Gastroesophageal sphincter (tissue), 4 donors: ENCODE results near the gene VAPB. TPM values are rescaled to one million over a fixed set of nuclear protein-coding genes. Genes with fewer than 3 reads are reported as not detected.

Source experiments
- ATAC-seq: fragments of 150-250 bp; one replicate; pipeline ENCODE4 v1.9.1; 2016; ENCODE audit warnings: mild to moderate bottlenecking, moderate library complexity
- H3K27ac ChIP-seq, 4 donors: fragments of 200-600 bp; sonication (generic) in 3 of 4; 1 replicate in 3 of 4; 2 replicates in 1 of 4; pipeline ENCODE4 v1.5.1; 2016 to 2019
- H3K27me3 ChIP-seq: fragments of 200-600 bp; sonication (generic); one replicate; pipeline ENCODE4 v1.5.1; 2019
- H3K36me3 ChIP-seq, 2 donors: fragments of 200-600 bp; sonication (generic); one replicate each; pipeline ENCODE4 v1.5.1; 2019; ENCODE audit warnings: control low read depth in 1 of 2
- H3K4me1 ChIP-seq, 3 donors: fragments of 200-600 bp; sonication (generic); 1 replicate in 2 of 3; 2 replicates in 1 of 3; pipeline ENCODE4 v1.5.1; 2016 to 2019; ENCODE audit warnings: control low read depth in 2 of 3
- H3K4me3 ChIP-seq, 2 donors: fragments of 200-600 bp; sonication (generic); one replicate each; pipeline ENCODE4 v1.5.1; 2019; ENCODE audit warnings: mild to moderate bottlenecking in 1 of 2, moderate library complexity in 1 of 2
- H3K9me3 ChIP-seq, 3 donors: fragments of 200-600 bp; sonication (generic); one replicate each; pipeline ENCODE4 v1.5.1; 2017 to 2019; ENCODE audit warnings: control low read depth in 2 of 3
- CTCF ChIP-seq, 4 experiments: fragments of 200-600 bp in 2 of 4; fragments of 450-650 bp in 2 of 4; sonication (generic) in 1 of 4; IDR thresholded peaks; one replicate each; pipeline ENCODE4 v1.5.1; 2017 to 2019; ENCODE audit warnings: antibody characterized with exemption in 4 of 4, mild to moderate bottlenecking in 2 of 4, moderate library complexity in 2 of 4
- EP300 ChIP-seq: sonication (generic); formaldehyde crosslinking; IDR thresholded peaks from one replicate; pipeline ENCODE4 v1.6.1; 2017; ENCODE audit warnings: antibody characterized with exemption, mild to moderate bottlenecking
- POLR2A ChIP-seq, 2 donors: fragments of 450-650 bp; IDR thresholded peaks; one replicate each; pipeline ENCODE4 v1.6.1; 2017; ENCODE audit warnings: antibody characterized with exemption in 2 of 2, mild to moderate bottlenecking in 2 of 2, moderate library complexity in 1 of 2
- POLR2AphosphoS5 ChIP-seq: sonication (generic); formaldehyde crosslinking; IDR thresholded peaks from one replicate; pipeline ENCODE4 v1.6.1; 2017; ENCODE audit warnings: antibody characterized with exemption
- WGBS, 2 donors: methylation state at CpG; one replicate each; pipeline ENCODE4 v1.1.5; 2018; ENCODE audit warnings: low coverage in 1 of 2; 5-methylcytosine and 5-hydroxymethylcytosine counted together
- total RNA-seq, 4 donors: library from RNA; depleted of rRNA; stranded (reverse); fragments of >200 nt; gene quantifications; one replicate each; pipeline ENCODE4 v1.1.0, GENCODE V29; 2016

VAPB gene
- total RNA-seq, 4 donors from 2014 or later: 30.4 to 43.1 (median 35.9) TPM

- no peak for TF ChIP-seq CTCF (IDR thresholded peaks at IDR 0.05)
- no peak for TF ChIP-seq POLR2AphosphoS5
- TF ChIP-seq POLR2A (IDR thresholded peaks at IDR 0.05): no peak
- TF ChIP-seq EP300: no peak
Measured at GRCh38 chr20:58475466-58475865, 86.4 kb downstream of the VAPB start.

GRCh38 chr20:58478141-58478805, 89.2 kb downstream of the VAPB start:
- peaks cover 0 to 10% (median 0%) of the 10 kb centered on the region in 3 donors for H3K9me3 ChIP-seq
- H3K27me3 ChIP-seq: no peaks in the 10 kb centered on the region
- no peak overlapping the region for H3K4me3 ChIP-seq
- no peak for ATAC-seq
- 76 to 80% methylated on average over 2 to 3 of the region's 3 CpGs for WGBS, 2 donors
- TF ChIP-seq POLR2A (IDR thresholded peaks at IDR 0.05) (no peak), POLR2AphosphoS5 (no peak), CTCF (IDR thresholded peaks at IDR 0.05) (no peak), EP300 (no peak)
- no peaks in the 10 kb centered on the region for H3K36me3 ChIP-seq
- H3K4me1 ChIP-seq: peaks cover 0 to 8% (median 0%) of the 10 kb centered on the region in 3 donors
- no peak overlapping the region for H3K27ac ChIP-seq

More at GRCh38 chr20:58475466-58475865, 86.4 kb downstream of the VAPB start:
- no peak for ATAC-seq
- peaks cover 0 to 14% (median 0%) of the 10 kb centered on the region in 3 donors for H3K4me1 ChIP-seq
- no peaks in the 10 kb centered on the region for H3K36me3 ChIP-seq
- peaks cover 0 to 10% (median 0%) of the 10 kb centered on the region in 3 donors for H3K9me3 ChIP-seq
- WGBS, 2 donors: 88 to 100% methylated on average over 6 to 10 of the region's 10 CpGs
- no peak overlapping the region for H3K27ac ChIP-seq
- H3K4me3 ChIP-seq: no peak overlapping the region
- H3K27me3 ChIP-seq: no peaks in the 10 kb centered on the region

GRCh38 chr20:58479726-58480440, 90.9 kb downstream of the VAPB start:
- H3K4me1 ChIP-seq: peaks cover 0 to 8% (median 0%) of the 10 kb centered on the region in 3 donors

GRCh38 chr20:58480551-58481336, 91.7 kb downstream of the VAPB start:
- TF ChIP-seq POLR2AphosphoS5: no peak
- TF ChIP-seq POLR2A (IDR thresholded peaks at IDR 0.05): no peak
- no peak for TF ChIP-seq CTCF (IDR thresholded peaks at IDR 0.05)
- TF ChIP-seq EP300: no peak
- Histone ChIP-seq H3K36me3 (no peaks in the 10 kb centered on the region), H3K9me3 (peaks cover 0 to 17% (median 0%) of the 10 kb centered on the region in 3 donors), H3K4me1 (peaks cover 0 to 8% (median 0%) of the 10 kb centered on the region in 3 donors), H3K4me3 (no peak overlapping the region), H3K27me3 (no peaks in the 10 kb centered on the region), H3K27ac (no peak overlapping the region)
- 68 to 80% methylated on average over 11 to 13 of the region's 16 CpGs for WGBS, 2 donors
- no peak for ATAC-seq

More at GRCh38 chr20:58479726-58480440, 90.9 kb downstream of the VAPB start:
- no peak for ATAC-seq
- H3K9me3 ChIP-seq: peaks cover 0 to 10% (median 0%) of the 10 kb centered on the region in 3 donors
- H3K27ac ChIP-seq: no peak overlapping the region
- H3K27me3 ChIP-seq: no peaks in the 10 kb centered on the region
- H3K4me3 ChIP-seq: no peak overlapping the region
- TF ChIP-seq EP300 (no peak), POLR2A (IDR thresholded peaks at IDR 0.05) (no peak), CTCF (IDR thresholded peaks at IDR 0.05) (no peak), POLR2AphosphoS5 (no peak)
- 60 to 77% methylated on average over 5 of the region's 9 CpGs for WGBS, 2 donors
- H3K36me3 ChIP-seq: no peaks in the 10 kb centered on the region
